Ishikawa (cell line): ENCODE measurements around the gene ADD3.

Experiments
- CEBPB ChIP-seq: IDR thresholded peaks from 2 replicates; pipeline ENCODE4 v1.6.1; 2012
- EP300 ChIP-seq: IDR thresholded peaks from 2 replicates; pipeline ENCODE4 v1.6.1; 2012; ENCODE audit warnings: borderline replicate concordance
- FOXM1 ChIP-seq: IDR thresholded peaks from 2 replicates; pipeline ENCODE4 v1.6.1; 2012; ENCODE audit warnings: low read depth, borderline replicate concordance
- MAX ChIP-seq: IDR thresholded peaks from 2 replicates; pipeline ENCODE4 v1.6.1; 2012
- NFIC ChIP-seq: IDR thresholded peaks from 2 replicates; pipeline ENCODE4 v1.6.1; 2012
- RAD21 ChIP-seq: IDR thresholded peaks from 2 replicates; pipeline ENCODE4 v1.6.1; 2012; ENCODE audit warnings: low read depth
- TAF1 ChIP-seq: IDR thresholded peaks from 2 replicates; pipeline ENCODE4 v1.6.1; 2012; ENCODE audit warnings: low read depth, mild to moderate bottlenecking
- YY1 ChIP-seq: IDR thresholded peaks from 2 replicates; pipeline ENCODE4 v1.6.1; 2012; ENCODE audit warnings: low read depth

GRCh38 chr10:110075686-110076085, 67.9 kb downstream of the ADD3 start:
- TF ChIP-seq YY1 (no peak), TAF1 (no peak), RAD21 (no peak), MAX (no peak), FOXM1 (no peak), EP300 (no peak), CEBPB (no peak), NFIC (no peak)
